Neuronal stem cell (in vitro differentiated cells): ENCODE measurements around the gene TBX1.

Experiments used
- DNase-seq: peaks from one replicate; pipeline ENCODE4 v3.0.0-alpha.2; 2013; ENCODE audit warnings: low spot score
- H2AFZ ChIP-seq: one replicate; pipeline ENCODE4 v1.6.1; 2013; ENCODE audit warnings: mild to moderate bottlenecking, low read length, inconsistent platforms
- H2AK5ac ChIP-seq: 2 replicates; pipeline ENCODE4 v1.6.1; 2013; ENCODE audit warnings: low read depth, mild to moderate bottlenecking, inconsistent platforms, low read length, moderate library complexity, mixed read lengths
- H2BK120ac ChIP-seq: 2 replicates; pipeline ENCODE4 v1.6.1; 2013; ENCODE audit warnings: low read depth, mild to moderate bottlenecking, inconsistent platforms, low read length, moderate library complexity, mixed read lengths
- H2BK12ac ChIP-seq: one replicate; pipeline ENCODE4 v1.6.1; 2013; ENCODE audit warnings: low read length, inconsistent platforms
- H2BK15ac ChIP-seq: 2 replicates; pipeline ENCODE4 v1.6.1; 2013; ENCODE audit warnings: mild to moderate bottlenecking, low read length, inconsistent platforms, mixed read lengths
- H2BK5ac ChIP-seq: one replicate; pipeline ENCODE4 v1.6.1; 2013; ENCODE audit warnings: inconsistent platforms, mild to moderate bottlenecking, low read length, moderate library complexity
- H3K14ac ChIP-seq: one replicate; pipeline ENCODE4 v1.6.1; 2013; ENCODE audit warnings: low read length, inconsistent platforms
- H3K18ac ChIP-seq: 2 replicates; pipeline ENCODE4 v1.6.1; 2013; ENCODE audit warnings: low read length, inconsistent platforms
- H3K23ac ChIP-seq: 2 replicates; pipeline ENCODE4 v1.6.1; 2013; ENCODE audit warnings: low read depth, mild to moderate bottlenecking, mixed read lengths, low read length, inconsistent platforms; ENCODE audit not compliant: poor library complexity
- H3K27ac ChIP-seq: replicated peaks from 3 replicates; pipeline ENCODE4 v1.5.1; 2013; ENCODE audit warnings: low read length, inconsistent platforms
- H3K27me3 ChIP-seq, 3 experiments: 2 replicates each; pipeline ENCODE4 v1.6.1; 2013; ENCODE audit warnings: low read length in 3 of 3, mild to moderate bottlenecking in 2 of 3, inconsistent platforms in 1 of 3, low read depth in 1 of 3, mixed read lengths in 1 of 3, moderate library complexity in 1 of 3; ENCODE audit not compliant: control insufficient read depth in 3 of 3, insufficient read depth in 3 of 3
- H3K36me3 ChIP-seq, 2 donors: replicated peaks in 1 of 2; 2 replicates each; pipeline ENCODE4 v1.6.1; 2013; ENCODE audit warnings: low read length in 2 of 2; ENCODE audit not compliant: control insufficient read depth in 2 of 2, insufficient read depth in 2 of 2
- H3K4ac ChIP-seq: 2 replicates; pipeline ENCODE4 v1.6.1; 2013; ENCODE audit warnings: inconsistent platforms, mild to moderate bottlenecking, low read length, moderate library complexity
- H3K4me1 ChIP-seq, 2 donors: 1 replicate in 1 of 2; 2 replicates in 1 of 2; pipeline ENCODE4 v1.6.1; 2013; ENCODE audit warnings: low read length in 2 of 2, low read depth in 1 of 2; ENCODE audit not compliant: control insufficient read depth in 2 of 2, insufficient read depth in 1 of 2
- H3K4me2 ChIP-seq: one replicate; pipeline ENCODE4 v1.6.1; 2013; ENCODE audit warnings: mild to moderate bottlenecking, low read length, inconsistent platforms; ENCODE audit not compliant: insufficient read depth, poor library complexity, severe bottlenecking
- H3K4me3 ChIP-seq, 2 donors: 2 replicates each; pipeline ENCODE4 v1.5.1; 2013; ENCODE audit warnings: low read length in 2 of 2, mild to moderate bottlenecking in 2 of 2, inconsistent platforms in 1 of 2, moderate library complexity in 1 of 2
- H3K79me1 ChIP-seq: one replicate; pipeline ENCODE4 v1.6.1; 2013; ENCODE audit warnings: low read depth, mild to moderate bottlenecking, inconsistent platforms, low read length, moderate library complexity
- H3K9ac ChIP-seq: one replicate; pipeline ENCODE4 v1.6.1; 2013; ENCODE audit warnings: mild to moderate bottlenecking, low read depth, low read length, inconsistent platforms; ENCODE audit not compliant: poor library complexity
- H3K9me3 ChIP-seq, 2 donors: replicated peaks in 1 of 2; 2 replicates each; pipeline versions ENCODE3 to v1.6.1; 2013; ENCODE audit warnings: low read length in 2 of 2, mild to moderate bottlenecking in 2 of 2, inconsistent platforms in 1 of 2, low read depth in 1 of 2, mixed read lengths in 1 of 2, moderate library complexity in 1 of 2; ENCODE audit not compliant: control insufficient read depth in 2 of 2, insufficient read depth in 1 of 2
- H4K8ac ChIP-seq: one replicate; pipeline ENCODE4 v1.6.1; 2013; ENCODE audit warnings: low read depth, mild to moderate bottlenecking, inconsistent platforms, low read length, moderate library complexity
- H4K91ac ChIP-seq: one replicate; pipeline ENCODE4 v1.6.1; 2013; ENCODE audit warnings: low read length, low read depth, mild to moderate bottlenecking, inconsistent platforms; ENCODE audit not compliant: poor library complexity
- WGBS, 2 donors: extraction: QIAGEN DNeasy Blood & Tissue Kit; methylation state at CpG; one replicate each; pipeline ENCODE4 v1.1.7; 2013; ENCODE audit warnings: missing lambda C conversion rate in 2 of 2, mixed read lengths in 1 of 2; ENCODE audit not compliant: insufficient read length in 2 of 2, insufficient replicate concordance in 1 of 2; ENCODE audit errors: extremely low coverage in 2 of 2; 5-methylcytosine and 5-hydroxymethylcytosine counted together

The TBX1 gene

DNA sequence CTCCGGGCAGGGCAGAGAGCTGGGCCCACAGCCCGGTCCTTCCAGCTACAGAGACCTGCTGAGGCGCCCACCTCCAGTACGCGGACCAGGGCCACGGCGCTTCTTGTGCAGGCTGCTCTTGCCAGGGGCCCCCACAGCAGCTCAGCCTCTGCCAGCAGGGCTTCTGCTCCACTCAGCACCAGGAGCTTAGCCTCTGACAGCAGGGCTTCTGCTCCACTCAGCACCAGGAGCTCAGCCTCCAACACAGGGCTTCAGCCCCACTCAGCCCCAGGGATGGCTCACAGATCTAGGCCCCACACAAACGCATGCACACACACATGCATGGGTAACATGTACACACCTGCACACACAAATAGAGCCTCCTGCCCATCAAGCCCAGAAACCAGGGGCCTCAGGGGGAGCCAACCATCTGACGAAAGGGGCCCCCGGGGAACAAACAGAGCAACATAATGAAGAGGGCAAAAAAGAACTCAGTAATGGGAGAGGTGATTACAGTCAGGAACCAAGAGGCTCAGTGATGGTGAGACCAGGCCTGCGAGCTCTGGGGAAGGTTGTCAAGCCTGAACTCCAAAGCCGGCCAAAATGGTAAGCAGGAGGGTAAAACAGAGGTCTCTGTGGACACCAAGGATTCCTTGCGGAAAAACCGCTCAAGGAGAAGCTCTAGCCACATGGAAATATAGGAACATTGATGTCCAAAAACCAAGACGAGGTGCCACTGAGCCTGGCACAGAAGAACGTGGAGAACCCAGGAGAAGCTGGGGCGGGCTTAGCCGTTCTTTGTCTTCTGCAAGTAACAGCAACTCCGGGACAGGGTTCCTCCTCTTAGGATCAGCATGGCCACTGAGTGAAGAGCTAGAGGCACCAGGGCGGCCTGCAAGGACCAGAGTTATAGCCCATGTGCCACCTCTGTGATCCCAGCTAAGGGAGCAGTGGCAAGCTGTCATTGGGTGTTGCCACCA lies 47.6 kb downstream of the TBX1 start:
- Histone ChIP-seq H4K8ac (no peak overlapping the region), H2BK12ac (no peak overlapping the region), H3K36me3 (peaks cover 0 to 7% of the 10 kb centered on the region in 2 donors), H3K4me2 (no peak overlapping the region), H2BK5ac (no peak overlapping the region), H3K9ac (no peak overlapping the region), H3K4ac (no peak overlapping the region), H3K23ac (peak overlapping the region; percentile 6), H3K4me3 (no peak overlapping the region), H2AK5ac (peak overlapping the region; percentile 40), H3K18ac (peak overlapping the region; percentile 33), H2BK15ac (no peak overlapping the region), H3K4me1 (no peaks in the 10 kb centered on the region), H4K91ac (no peak overlapping the region), H3K27ac (no peak overlapping the region), H3K14ac (no peak overlapping the region), H2AFZ (no peak overlapping the region), H3K27me3 (no peaks in the 10 kb centered on the region), H3K79me1 (no peaks in the 10 kb centered on the region), H3K9me3 (no peaks in the 10 kb centered on the region), H2BK120ac (no peak overlapping the region)
- no peak for DNase-seq
- WGBS, 2 donors: no CpG with 5 or more reads among the region's 20 CpGs

DNA sequence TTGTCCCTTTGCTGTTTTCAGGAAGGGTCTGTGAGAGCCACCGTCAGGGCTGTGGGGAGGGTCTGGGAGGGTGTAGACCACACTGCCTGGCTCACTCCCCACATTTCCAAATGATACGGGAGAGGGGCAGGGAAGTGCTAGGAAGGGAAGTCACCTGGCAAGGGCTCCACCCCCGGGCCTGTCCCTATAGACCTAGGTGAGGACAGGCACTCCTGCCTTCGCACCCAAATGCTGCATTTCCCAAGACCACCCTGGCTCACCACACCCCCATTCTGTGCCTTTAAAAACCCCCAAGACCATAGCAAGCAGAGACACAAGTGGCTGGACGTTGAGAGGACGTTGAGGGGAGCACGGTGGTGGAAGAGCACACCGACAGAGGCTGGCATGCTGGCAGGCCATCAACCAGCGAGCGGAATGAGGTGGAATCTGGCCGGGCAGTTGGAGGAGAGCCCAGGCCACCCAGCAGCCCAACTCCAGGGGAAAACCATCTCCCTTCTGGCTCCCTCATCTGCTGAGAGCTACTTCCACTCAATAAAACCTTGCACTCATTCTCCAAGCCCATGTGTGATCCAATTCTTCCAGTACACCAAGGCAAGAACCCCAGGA lies 48.4 kb downstream of the TBX1 start:
- H2AFZ ChIP-seq: no peak overlapping the region
- H3K4ac ChIP-seq: no peak overlapping the region
- H3K9ac ChIP-seq: no peak overlapping the region
- no peaks in the 10 kb centered on the region for H3K27me3 ChIP-seq
- no peak overlapping the region for H3K4me2 ChIP-seq
- no CpG with 5 or more reads among the region's 11 CpGs for WGBS, 2 donors
- H2BK5ac ChIP-seq: no peak overlapping the region
- H3K4me1 ChIP-seq: no peaks in the 10 kb centered on the region
- H3K14ac ChIP-seq: no peak overlapping the region
- no peak overlapping the region for H3K4me3 ChIP-seq
- no peak overlapping the region for H3K27ac ChIP-seq
- no peak overlapping the region for H4K91ac ChIP-seq
- no peak overlapping the region for H2BK15ac ChIP-seq
- no peak overlapping the region for H3K23ac ChIP-seq
- DNase-seq: no peak
- H2BK120ac ChIP-seq: no peak overlapping the region
- H3K9me3 ChIP-seq: no peaks in the 10 kb centered on the region
- peaks cover 0 to 7% of the 10 kb centered on the region in 2 donors for H3K36me3 ChIP-seq
- no peak overlapping the region for H3K18ac ChIP-seq
- no peak overlapping the region for H2BK12ac ChIP-seq
- no peaks in the 10 kb centered on the region for H3K79me1 ChIP-seq
- H2AK5ac ChIP-seq: peak overlapping the region; percentile 40
- H4K8ac ChIP-seq: peak overlapping the region; percentile 57

DNA sequence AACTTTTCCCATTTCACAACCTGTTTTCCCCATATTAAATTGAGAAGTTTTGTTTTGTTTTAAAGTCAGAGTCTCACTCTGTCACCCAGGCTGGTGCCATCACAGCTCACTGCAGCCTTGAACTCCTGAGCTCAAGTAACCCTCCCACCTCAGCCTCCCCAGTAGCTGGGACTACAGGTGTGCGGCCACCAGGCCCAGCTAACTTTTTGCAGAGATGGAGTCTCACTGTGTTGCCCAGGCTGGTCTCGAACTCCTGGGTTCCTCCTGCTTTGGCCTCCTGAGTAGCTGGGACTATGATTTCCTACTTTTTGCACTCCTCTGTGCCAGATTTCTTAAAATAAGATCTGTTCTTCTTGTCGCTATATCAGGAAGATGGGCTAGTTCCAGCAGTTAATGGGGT lies 49.2 kb downstream of the TBX1 start:
- WGBS, 2 donors: no CpG with 5 or more reads among the region's 3 CpGs
- Histone ChIP-seq H2BK120ac (no peak overlapping the region), H2BK15ac (no peak overlapping the region), H4K8ac (no peak overlapping the region), H4K91ac (no peak overlapping the region), H2BK5ac (no peak overlapping the region), H3K79me1 (no peaks in the 10 kb centered on the region), H3K4me3 (no peak overlapping the region), H2BK12ac (no peak overlapping the region), H3K36me3 (peaks cover 0 to 7% of the 10 kb centered on the region in 2 donors), H3K27me3 (no peaks in the 10 kb centered on the region), H3K9ac (no peak overlapping the region), H3K27ac (no peak overlapping the region), H3K23ac (no peak overlapping the region), H3K9me3 (no peaks in the 10 kb centered on the region), H3K14ac (no peak overlapping the region), H2AFZ (no peak overlapping the region), H2AK5ac (no peak overlapping the region), H3K4me1 (no peaks in the 10 kb centered on the region), H3K18ac (no peak overlapping the region), H3K4ac (no peak overlapping the region), H3K4me2 (no peak overlapping the region)
- no peak for DNase-seq
